Suprapubic skin (tissue), 4 donors: Measurements from ENCODE around the gene EIF4G2. TPM values are rescaled to one million over a fixed set of nuclear protein-coding genes. Genes with fewer than 3 reads are reported as not detected.

Experiments used
- DNase-seq, 2 donors: peaks; one replicate each; pipeline ENCODE4 v3.0.0-alpha.2; 2019; ENCODE audit warnings: low spot score in 2 of 2
- H3K27ac ChIP-seq: fragments of 200-600 bp; sonication (generic); one replicate; pipeline ENCODE4 v1.5.1; 2019
- H3K27me3 ChIP-seq: fragments of 200-600 bp; sonication (generic); one replicate; pipeline ENCODE4 v1.5.1; 2019
- H3K36me3 ChIP-seq: fragments of 200-600 bp; sonication (generic); one replicate; pipeline ENCODE4 v1.5.1; 2019
- H3K4me1 ChIP-seq: fragments of 200-600 bp; sonication (generic); one replicate; pipeline ENCODE4 v1.5.1; 2019
- H3K4me3 ChIP-seq: fragments of 200-600 bp; sonication (generic); one replicate; pipeline ENCODE4 v1.5.1; 2019; ENCODE audit warnings: mild to moderate bottlenecking
- H3K9me3 ChIP-seq: fragments of 200-600 bp; sonication (generic); one replicate; pipeline ENCODE4 v1.5.1; 2019
- CTCF ChIP-seq, 2 donors: fragments of 200-600 bp in 1 of 2; fragments of 450-650 bp in 1 of 2; sonication (generic) in 1 of 2; IDR thresholded peaks; one replicate each; pipeline ENCODE4 v1.5.1; 2016 to 2019; ENCODE audit warnings: antibody characterized with exemption in 2 of 2, mild to moderate bottlenecking in 1 of 2, moderate library complexity in 1 of 2
- EP300 ChIP-seq: sonication (generic); formaldehyde crosslinking; IDR thresholded peaks from one replicate; pipeline ENCODE4 v1.6.1; 2017; ENCODE audit warnings: antibody characterized with exemption
- POLR2A ChIP-seq, 2 donors: fragments of 450-650 bp; IDR thresholded peaks; one replicate each; pipeline ENCODE4 v1.6.1; 2017; ENCODE audit warnings: antibody characterized with exemption in 2 of 2, mild to moderate bottlenecking in 2 of 2, moderate library complexity in 2 of 2
- POLR2AphosphoS5 ChIP-seq, 3 donors: sonication (generic); formaldehyde crosslinking; IDR thresholded peaks; one replicate each; pipeline ENCODE4 v1.6.1; 2017; ENCODE audit warnings: antibody characterized with exemption in 3 of 3
- WGBS: methylation state at CpG from one replicate; pipeline ENCODE4 v1.1.5; 2018; 5-methylcytosine and 5-hydroxymethylcytosine counted together
- total RNA-seq, 4 donors: library from RNA; depleted of rRNA; stranded (reverse); fragments of >200 nt; gene quantifications; one replicate each; pipeline ENCODE4 v1.1.0, GENCODE V29; 2016

Gene EIF4G2
- total RNA-seq, 4 donors from 2014 or later, result 439 to 593 (median 477) TPM

GRCh38 chr11:10800292-10800691, 8.4 kb downstream of the EIF4G2 start:
- Histone ChIP-seq H3K27me3 (no peaks in the 10 kb centered on the region), H3K27ac (no peak overlapping the region), H3K9me3 (no peaks in the 10 kb centered on the region), H3K4me3 (no peak overlapping the region), H3K4me1 (peaks cover 24% of the 10 kb centered on the region), H3K36me3 (peaks cover 96% of the 10 kb centered on the region)
- no peak for DNase-seq
- TF ChIP-seq POLR2AphosphoS5 (IDR thresholded peaks at IDR 0.05) (no peak), CTCF (IDR thresholded peaks at IDR 0.05) (no peak), EP300 (no peak), POLR2A (IDR thresholded peaks at IDR 0.05) (no peak)
- 84% methylated on average over 2 of the region's 2 CpGs for WGBS

GRCh38 chr11:10798330-10798928, 10.3 kb downstream of the EIF4G2 start:
- Histone ChIP-seq H3K27me3 (no peaks in the 10 kb centered on the region), H3K9me3 (no peaks in the 10 kb centered on the region), H3K4me3 (no peak overlapping the region), H3K4me1 (peaks cover 7% of the 10 kb centered on the region), H3K36me3 (peaks cover 77% of the 10 kb centered on the region), H3K27ac (no peak overlapping the region)
- TF ChIP-seq CTCF (IDR thresholded peaks at IDR 0.05), result no peak
- TF ChIP-seq POLR2AphosphoS5 (IDR thresholded peaks at IDR 0.05), result no peak
- TF ChIP-seq EP300, result no peak
- TF ChIP-seq POLR2A (IDR thresholded peaks at IDR 0.05), result no peak
- no peak for DNase-seq
- 66% methylated on average over 4 of the region's 4 CpGs for WGBS

- Histone ChIP-seq H3K27me3 (no peaks in the 10 kb centered on the region), H3K4me1 (peaks cover 9% of the 10 kb centered on the region), H3K4me3 (no peak overlapping the region), H3K27ac (no peak overlapping the region), H3K36me3 (peaks cover 68% of the 10 kb centered on the region), H3K9me3 (no peaks in the 10 kb centered on the region)
- TF ChIP-seq POLR2AphosphoS5 (IDR thresholded peaks at IDR 0.05) (no peak), POLR2A (IDR thresholded peaks at IDR 0.05) (no peak), EP300 (no peak), CTCF (IDR thresholded peaks at IDR 0.05) (no peak)
- 78% methylated on average over 3 of the region's 3 CpGs for WGBS
- DNase-seq, result no peak
Observed at GRCh38 chr11:10797531-10797930, 11.2 kb downstream of the EIF4G2 start.

- Histone ChIP-seq H3K27ac (no peak overlapping the region), H3K4me1 (peaks cover 13% of the 10 kb centered on the region), H3K9me3 (no peaks in the 10 kb centered on the region), H3K27me3 (no peaks in the 10 kb centered on the region), H3K4me3 (no peak overlapping the region), H3K36me3 (peaks cover 63% of the 10 kb centered on the region)
- TF ChIP-seq CTCF (IDR thresholded peaks at IDR 0.05), result no peak
- TF ChIP-seq POLR2AphosphoS5 (IDR thresholded peaks at IDR 0.05), result no peak
- no peak for DNase-seq
- WGBS, result 92% methylated on average over 2 of the region's 2 CpGs
Observed at GRCh38 chr11:10797001-10797400, 11.7 kb downstream of the EIF4G2 start.

GRCh38 chr11:10796191-10796590, 12.5 kb downstream of the EIF4G2 start:
- TF ChIP-seq EP300 (no peak), POLR2A (IDR thresholded peaks at IDR 0.05) (no peak), POLR2AphosphoS5 (IDR thresholded peaks at IDR 0.05) (no peak), CTCF (IDR thresholded peaks at IDR 0.05) (no peak)
- Histone ChIP-seq H3K4me3 (no peak overlapping the region), H3K9me3 (no peaks in the 10 kb centered on the region), H3K36me3 (peaks cover 55% of the 10 kb centered on the region), H3K27me3 (no peaks in the 10 kb centered on the region), H3K27ac (no peak overlapping the region), H3K4me1 (peaks cover 13% of the 10 kb centered on the region)
- no peak for DNase-seq
- 29% methylated on average over 2 of the region's 2 CpGs for WGBS
